ENCODE measurements around the gene CD3D.
A peak's percentile ranks its signal among the peaks of the same experiment; 100 is the strongest.

The CD3D gene

DNA sequence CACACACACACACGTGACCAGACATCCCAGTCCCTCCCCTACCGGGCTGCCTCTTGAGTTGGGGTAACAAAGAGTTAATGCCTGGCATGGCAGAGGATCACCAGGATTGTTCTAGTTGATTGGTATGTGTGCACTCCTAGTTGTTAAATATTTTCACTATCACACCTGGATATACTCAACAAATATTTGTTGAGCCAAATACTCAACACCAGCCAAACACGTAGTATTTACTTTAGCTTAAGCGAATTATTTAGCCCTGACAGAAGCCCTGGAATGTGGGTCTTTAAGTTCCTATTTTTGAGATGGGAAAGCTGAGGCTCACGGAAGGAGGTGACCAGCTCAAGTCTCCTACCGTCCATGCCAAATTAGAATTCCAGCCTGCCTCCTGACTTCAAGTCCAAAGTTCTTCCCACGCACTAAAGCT is 27.5 kb downstream of the CD3D start:
- H2AFZ ChIP-seq (ENCODE audit: low read depth, low read length) = no peak overlapping the region
- no peaks in the 10 kb centered on the region for H4K20me1 ChIP-seq (ENCODE audit: insufficient read depth, low read length)
- no peaks in the 10 kb centered on the region for H3K9me3 ChIP-seq (ENCODE audit: insufficient read depth, low read length, severe bottlenecking)
- peak overlapping the region in 1 of 2 experiments; percentile 48; a peak in 2 of 4 replicates for H3K4me3 ChIP-seq (ENCODE audit: low read depth in 1 of 2, low read length in 2 of 2)
- peak; percentile 31 for DNase-seq
- peaks cover 55% of the 10 kb centered on the region for H3K36me3 ChIP-seq (ENCODE audit: insufficient read depth, low read length)
- H3K27ac ChIP-seq (ENCODE audit: low read length) = peak overlapping the region; percentile 96
- no peak for ATAC-seq (ENCODE audit: insufficient read depth, low read depth)
- H3K9ac ChIP-seq (ENCODE audit: low read depth, low read length) = peak overlapping the region; percentile 55
- peaks cover 99% of the 10 kb centered on the region for H3K4me1 ChIP-seq (ENCODE audit: insufficient read depth, low read length)
- TF ChIP-seq, protein P1, sequence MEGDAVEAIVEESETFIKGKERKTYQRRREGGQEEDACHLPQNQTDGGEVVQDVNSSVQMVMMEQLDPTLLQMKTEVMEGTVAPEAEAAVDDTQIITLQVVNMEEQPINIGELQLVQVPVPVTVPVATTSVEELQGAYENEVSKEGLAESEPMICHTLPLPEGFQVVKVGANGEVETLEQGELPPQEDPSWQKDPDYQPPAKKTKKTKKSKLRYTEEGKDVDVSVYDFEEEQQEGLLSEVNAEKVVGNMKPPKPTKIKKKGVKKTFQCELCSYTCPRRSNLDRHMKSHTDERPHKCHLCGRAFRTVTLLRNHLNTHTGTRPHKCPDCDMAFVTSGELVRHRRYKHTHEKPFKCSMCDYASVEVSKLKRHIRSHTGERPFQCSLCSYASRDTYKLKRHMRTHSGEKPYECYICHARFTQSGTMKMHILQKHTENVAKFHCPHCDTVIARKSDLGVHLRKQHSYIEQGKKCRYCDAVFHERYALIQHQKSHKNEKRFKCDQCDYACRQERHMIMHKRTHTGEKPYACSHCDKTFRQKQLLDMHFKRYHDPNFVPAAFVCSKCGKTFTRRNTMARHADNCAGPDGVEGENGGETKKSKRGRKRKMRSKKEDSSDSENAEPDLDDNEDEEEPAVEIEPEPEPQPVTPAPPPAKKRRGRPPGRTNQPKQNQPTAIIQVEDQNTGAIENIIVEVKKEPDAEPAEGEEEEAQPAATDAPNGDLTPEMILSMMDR (IDR thresholded peaks at IDR 0.05; ENCODE audit: borderline replicate concordance, extremely low read depth, low read length, poor library complexity, severe bottlenecking) = no peak
- no peak for TF ChIP-seq EZH2 (IDR thresholded peaks at IDR 0.05; ENCODE audit: borderline replicate concordance, low read depth, low read length, severe bottlenecking)
- no peaks in the 10 kb centered on the region for H3K27me3 ChIP-seq (ENCODE audit: insufficient read depth, low read length, poor library complexity)
- H3K4me2 ChIP-seq (ENCODE audit: insufficient read depth, low read length) = peak overlapping the region; percentile 69
- H3K79me2 ChIP-seq (ENCODE audit: insufficient read depth, low read length) = peaks cover 50% of the 10 kb centered on the region

- Histone ChIP-seq H3K79me2 (ENCODE audit: insufficient read depth, low read length) (peaks cover 64% of the 10 kb centered on the region), H2AFZ (ENCODE audit: low read depth, low read length) (no peak overlapping the region), H3K27ac (ENCODE audit: low read length) (peak overlapping the region; percentile 96), H3K27me3 (ENCODE audit: insufficient read depth, low read length, poor library complexity) (no peaks in the 10 kb centered on the region), H4K20me1 (ENCODE audit: insufficient read depth, low read length) (no peaks in the 10 kb centered on the region), H3K9ac (ENCODE audit: low read depth, low read length) (peak overlapping the region; percentile 29; the same call in 1 of the 2 replicates), H3K4me2 (ENCODE audit: insufficient read depth, low read length) (peak overlapping the region; percentile 40), H3K36me3 (ENCODE audit: insufficient read depth, low read length) (peaks cover 70% of the 10 kb centered on the region), H3K9me3 (ENCODE audit: insufficient read depth, low read length, severe bottlenecking) (no peaks in the 10 kb centered on the region), H3K4me3 (ENCODE audit: low read depth in 1 of 2, low read length in 2 of 2) (no peak overlapping the region), H3K4me1 (ENCODE audit: insufficient read depth, low read length) (peaks cover 95% of the 10 kb centered on the region)
- ATAC-seq (ENCODE audit: insufficient read depth, low read depth) (no peak), DNase-seq (no peak)
- no peak for TF ChIP-seq EZH2 (IDR thresholded peaks at IDR 0.05; ENCODE audit: borderline replicate concordance, low read depth, low read length, severe bottlenecking)
- TF ChIP-seq, protein P1 (IDR thresholded peaks at IDR 0.05; ENCODE audit: borderline replicate concordance, extremely low read depth, low read length, poor library complexity, severe bottlenecking) = no peak
Observed at GRCh38 chr11:118313242-118313641, 29.3 kb downstream of the CD3D start.

- no peak for TF ChIP-seq EZH2 (IDR thresholded peaks at IDR 0.05; ENCODE audit: borderline replicate concordance, low read depth, low read length, severe bottlenecking)
- TF ChIP-seq, protein P1 (IDR thresholded peaks at IDR 0.05; ENCODE audit: borderline replicate concordance, extremely low read depth, low read length, poor library complexity, severe bottlenecking) = no peak
- Histone ChIP-seq H3K9ac (ENCODE audit: low read depth, low read length) (0 out of 2 replicates have a peak overlapping the region, but pooled peaks have one; percentile 8), H3K79me2 (ENCODE audit: insufficient read depth, low read length) (peaks cover 69% of the 10 kb centered on the region), H3K9me3 (ENCODE audit: insufficient read depth, low read length, severe bottlenecking) (no peaks in the 10 kb centered on the region), H2AFZ (ENCODE audit: low read depth, low read length) (no peak overlapping the region), H3K27ac (ENCODE audit: low read length) (peak overlapping the region; percentile 57), H3K27me3 (ENCODE audit: insufficient read depth, low read length, poor library complexity) (no peaks in the 10 kb centered on the region), H3K4me1 (ENCODE audit: insufficient read depth, low read length) (peaks cover 95% of the 10 kb centered on the region), H3K36me3 (ENCODE audit: insufficient read depth, low read length) (peaks cover 78% of the 10 kb centered on the region), H3K4me3 (ENCODE audit: low read depth in 1 of 2, low read length in 2 of 2) (no peak overlapping the region), H4K20me1 (ENCODE audit: insufficient read depth, low read length) (no peaks in the 10 kb centered on the region), H3K4me2 (ENCODE audit: insufficient read depth, low read length) (0 out of 2 replicates have a peak overlapping the region, but pooled peaks have one; percentile 2)
- DNase-seq (no peak), ATAC-seq (ENCODE audit: insufficient read depth, low read depth) (no peak)
Observed at GRCh38 chr11:118312328-118312727, 30.2 kb downstream of the CD3D start.
